NT2/D1 (cell line): ENCODE results near the gene COIL.

Source experiments
- YY1 ChIP-seq: IDR thresholded peaks from 2 replicates; pipeline ENCODE4 v1.6.1; 2011; ENCODE audit not compliant: insufficient read length, insufficient read depth
- ZNF274 ChIP-seq: IDR thresholded peaks from 2 replicates; pipeline ENCODE4 v1.6.1; 2011; ENCODE audit warnings: mild to moderate bottlenecking, low read depth, low read length

GRCh38 chr17:56936697-56937322 is 24.0 kb downstream of the COIL start:
- no peak for TF ChIP-seq YY1
- no peak for TF ChIP-seq ZNF274
